ENCODE results near the gene ZNF575.

Gene ZNF575

GRCh38 chr19:43582495-43582894, 49.5 kb downstream of the ZNF575 start:
- no peaks in the 10 kb centered on the region for H3K36me3 ChIP-seq (ENCODE audit: insufficient read depth, low read length)
- peaks cover 3% of the 10 kb centered on the region; the same call in 1 of the 2 replicates for H3K4me1 ChIP-seq (ENCODE audit: insufficient read depth, low read length)
- H3K9ac ChIP-seq (ENCODE audit: low read depth, low read length), result no peak overlapping the region
- H3K9me3 ChIP-seq (ENCODE audit: control insufficient read depth, insufficient read depth, low read length), result no peaks in the 10 kb centered on the region; the same call in 1 of the 2 replicates

- Histone ChIP-seq H3K9me3 (ENCODE audit: control insufficient read depth, insufficient read depth, low read length) (no peaks in the 10 kb centered on the region), H3K9ac (ENCODE audit: low read depth, low read length) (no peak overlapping the region), H3K4me1 (ENCODE audit: insufficient read depth, low read length) (peaks cover 3% of the 10 kb centered on the region; the same call in 1 of the 2 replicates), H3K36me3 (ENCODE audit: insufficient read depth, low read length) (no peaks in the 10 kb centered on the region)
These were observed 51.5 kb downstream of the ZNF575 start for GRCh38 chr19:43584484-43584883.

Data from ES-I3 (cell line).